SK-MEL-5 (cell line): ENCODE results near the gene SGO2. TPM values are rescaled to one million over a fixed set of nuclear protein-coding genes. Genes with fewer than 3 reads are reported as not detected.
A peak's percentile ranks its signal among the peaks of the same experiment; 100 is the strongest.
"Not testable (repeated sequence)": the region's sequence is repeated elsewhere in the genome, so short reads cannot be mapped to it uniquely, and the experiment has no call there.

ENCODE experiments used
- DNase-seq: peaks from one replicate; pipeline ENCODE4 v3.0.0-alpha.2; 2016; ENCODE audit warnings: low read depth, low spot score
- in situ Hi-C: cut with HindIII; loops from 2 replicates; pipeline ENCODE4 v1.10.0; 2016; ENCODE audit warnings: low sequenced_read_pairs, high pct_unique_total_duplicates, low pct_unique_long_range_greater_than_20kb
- total RNA-seq: library from RNA; depleted of rRNA; stranded (reverse); fragments of >200 nt; shearing (Covaris generic); gene quantifications from 2 replicates; pipeline ENCODE4 v1.2.3, GENCODE V29; 2014

The SGO2 gene
- total RNA-seq, 1 experiment from 2014 or later: 9.1 TPM

GRCh38 chr2:200509612-200510433 lies 16.2 kb upstream of the SGO2 start, which contains the start of gene KCTD18:
KCTD18 (minus strand) TSS chr2:200510068; CDS start chr2:200507016, 3,052 bp downstream.
- in situ Hi-C loops: no loop called here
- DNase-seq: peak; percentile 84

GRCh38 chr2:200515155-200515554 lies 10.9 kb upstream of the SGO2 start:
- no peak for DNase-seq
- in situ Hi-C loops: no loop called here

- in situ Hi-C loops: no loop called here
- DNase-seq: no peak
Measured at GRCh38 chr2:200523158-200523557, 2.8 kb upstream of the SGO2 start.

GRCh38 chr2:200523604-200524003 lies 2.4 kb upstream of the SGO2 start:
- no peak for DNase-seq
- in situ Hi-C loops: no loop called here

GRCh38 chr2:200525066-200525465 lies 941 bp upstream of the SGO2 start:
- in situ Hi-C loops: no loop called here
- no peak for DNase-seq

- in situ Hi-C loops: no loop called here
- DNase-seq: no peak
Measured at GRCh38 chr2:200525551-200525881, 491 bp upstream of the SGO2 start.

- DNase-seq: no peak
- in situ Hi-C loops: no loop called here
Measured at GRCh38 chr2:200528228-200528627, 2.2 kb downstream of the SGO2 start.

GRCh38 chr2:200533754-200534153 lies 7.7 kb downstream of the SGO2 start:
- in situ Hi-C loops: no loop called here
- DNase-seq: no peak

GRCh38 chr2:200534572-200534971 lies 8.6 kb downstream of the SGO2 start:
- in situ Hi-C loops: no loop called here
- DNase-seq: no peak

- no peak for DNase-seq
- in situ Hi-C loops: no loop called here
Measured at GRCh38 chr2:200538139-200538538, 12.1 kb downstream of the SGO2 start.

GRCh38 chr2:200540793-200541192 lies 14.8 kb downstream of the SGO2 start:
- DNase-seq: no peak
- in situ Hi-C loops: no loop called here

- in situ Hi-C loops: loop anchor here (25.0 kb wide), 1 partner anchor 171 kb away; no protein-coding TSS in a partner anchor
- not testable (repeated sequence) for DNase-seq
Measured at GRCh38 chr2:200566596-200566995, 40.6 kb downstream of the SGO2 start.

GRCh38 chr2:200567932-200568331 lies 41.9 kb downstream of the SGO2 start:
- in situ Hi-C loops: loop anchor here (25.0 kb wide), 1 partner anchor 169 kb away; no protein-coding TSS in a partner anchor

GRCh38 chr2:200575957-200576356 lies 50.0 kb downstream of the SGO2 start:
- in situ Hi-C loops: no loop called here
- peak; percentile 36 for DNase-seq

More at GRCh38 chr2:200567932-200568331, 41.9 kb downstream of the SGO2 start:
- no peak for DNase-seq

- DNase-seq: no peak
- in situ Hi-C loops: no loop called here
Measured at GRCh38 chr2:200577027-200577426, 51.0 kb downstream of the SGO2 start.

- DNase-seq: peak; percentile 61
- in situ Hi-C loops: no loop called here
Measured at GRCh38 chr2:200578778-200579177, 52.8 kb downstream of the SGO2 start.

- DNase-seq: no peak
- in situ Hi-C loops: no loop called here
Measured at GRCh38 chr2:200584639-200585038, 58.6 kb downstream of the SGO2 start.

GRCh38 chr2:200585340-200585729 lies 59.3 kb downstream of the SGO2 start:
- no peak for DNase-seq
- in situ Hi-C loops: no loop called here
